Activated naive CD4-positive, alpha-beta T cell treated with Interleukin-2 at 50 U/mL for 16 hours (primary cell): ENCODE data around the gene CARMIL1.

Experiments
- DNase-seq: peaks from one replicate; pipeline ENCODE4 v3.0.0-alpha.2; 2020

CARMIL1 gene

DNA sequence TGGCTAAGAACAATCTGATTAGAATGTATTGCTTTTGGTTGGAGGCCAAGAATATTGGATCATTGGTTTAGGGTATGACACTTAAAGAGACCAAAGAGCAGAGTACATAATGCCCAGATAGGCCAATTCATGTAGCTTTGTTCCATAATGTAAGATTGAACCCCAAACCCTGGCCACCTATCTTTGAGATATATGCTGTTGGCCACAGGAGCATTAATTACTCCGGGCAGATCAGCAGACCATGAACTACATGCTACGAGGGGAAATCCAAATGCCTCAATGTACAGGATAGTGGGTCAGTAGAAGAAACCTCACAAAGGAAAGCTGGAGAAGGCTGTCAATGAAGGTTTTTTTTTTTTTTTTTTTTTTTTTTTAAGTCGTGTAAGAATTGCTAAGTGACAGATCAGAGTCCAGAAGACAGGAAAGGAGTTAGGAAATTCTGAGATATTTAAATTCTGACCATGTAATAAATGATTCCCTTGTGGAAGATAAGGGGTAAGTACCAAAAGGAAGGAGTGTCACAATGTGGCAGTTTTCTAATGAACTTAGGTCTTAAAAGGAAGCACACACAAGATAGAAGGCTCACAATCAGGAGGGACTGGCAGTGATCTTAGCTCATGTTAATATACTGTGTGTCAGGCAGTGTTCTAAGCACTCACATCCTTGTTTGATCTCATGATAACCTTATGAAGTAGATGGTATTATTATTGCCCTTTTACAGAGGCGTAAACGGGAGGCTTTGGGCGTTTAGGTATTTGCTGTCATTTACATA lies 61.4 kb downstream of the CARMIL1 start:
- DNase-seq = no peak

DNA sequence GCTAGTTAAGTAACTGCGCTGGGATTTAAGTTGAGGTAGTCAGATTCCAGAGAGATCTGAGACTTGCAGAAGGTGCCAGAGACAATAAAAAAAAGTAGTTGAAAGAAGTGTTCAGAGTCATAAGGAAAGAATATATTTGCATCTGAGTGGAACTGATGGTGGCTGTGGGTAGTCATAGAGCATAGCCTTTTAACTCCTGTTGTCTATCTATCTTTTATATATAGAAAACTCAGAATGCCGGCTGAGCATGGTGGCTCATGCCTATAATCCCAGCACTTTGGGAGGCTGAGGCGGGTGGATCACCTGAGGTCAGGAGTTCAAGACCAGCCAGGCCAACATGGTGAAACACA lies 62.0 kb downstream of the CARMIL1 start:
- no peak for DNase-seq

DNA sequence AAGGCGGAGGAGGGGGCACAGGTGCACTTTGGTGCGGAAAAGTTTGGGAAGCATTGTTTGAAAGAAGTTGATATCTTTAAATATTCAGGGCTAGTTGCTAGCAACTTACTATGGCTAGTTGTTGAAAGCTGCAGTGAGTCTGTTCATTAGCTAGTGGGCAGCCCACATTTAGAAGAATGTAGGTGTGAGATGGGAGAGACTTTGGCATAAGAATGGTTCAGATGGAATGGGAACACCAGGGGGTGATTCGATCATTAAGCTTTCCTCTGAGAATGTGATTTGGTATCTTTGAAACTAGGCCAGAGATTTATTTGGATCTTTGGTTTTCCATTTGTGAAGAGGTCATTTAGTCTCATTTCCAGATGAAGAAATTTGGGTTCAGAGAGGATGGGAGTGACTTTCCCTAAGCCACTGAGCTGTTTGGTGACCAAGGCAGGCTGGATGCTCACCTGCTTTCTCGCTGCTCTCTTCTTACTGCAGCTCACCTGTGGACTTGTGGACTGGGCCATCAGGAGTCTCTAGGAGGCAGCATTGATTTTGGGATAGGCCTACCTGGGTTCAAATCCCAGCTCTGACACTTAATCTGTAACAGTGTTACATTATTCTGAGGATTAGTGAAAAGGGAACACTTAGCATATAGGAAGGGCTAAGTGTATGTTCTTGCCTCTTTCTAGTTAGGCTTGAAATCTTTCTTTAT lies 62.9 kb downstream of the CARMIL1 start:
- no peak for DNase-seq

DNA sequence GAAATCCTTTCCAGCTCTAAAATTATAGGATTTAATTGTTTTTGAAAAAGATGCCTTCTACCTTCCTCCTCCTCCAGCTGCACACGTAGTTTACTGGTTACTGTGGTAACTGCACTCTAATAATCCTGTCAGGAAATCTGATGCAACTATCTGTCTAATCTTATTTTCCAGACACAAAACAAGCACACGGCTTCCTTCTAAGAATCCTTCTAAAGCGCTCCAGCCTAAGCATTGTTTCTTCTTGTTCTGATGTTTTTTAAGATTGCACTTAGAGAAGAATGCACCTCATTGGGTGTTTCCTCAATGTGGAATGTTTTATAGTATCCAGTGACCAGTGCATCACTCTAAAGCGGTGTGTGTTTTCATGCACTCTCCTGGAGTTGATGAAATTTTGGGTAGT lies 63.6 kb downstream of the CARMIL1 start:
- DNase-seq = no peak

DNA sequence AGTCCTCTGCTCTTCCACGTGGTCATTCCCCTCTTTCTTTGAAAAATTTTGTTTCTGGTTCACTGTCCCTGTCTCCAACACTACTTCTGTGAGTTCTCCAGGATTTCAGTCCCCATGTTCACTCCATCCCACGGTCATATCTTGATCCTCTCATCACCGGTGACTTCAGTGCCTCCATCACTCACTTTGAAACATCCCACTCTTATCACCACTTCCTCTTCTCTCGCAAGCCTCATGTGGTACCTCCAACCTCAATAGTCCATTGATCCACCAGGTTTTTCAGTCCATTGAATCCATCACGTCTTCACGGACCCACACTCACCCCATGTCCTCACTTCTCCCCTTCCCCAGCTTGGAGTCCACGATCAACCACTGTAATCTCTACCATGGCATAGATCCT lies 64.8 kb downstream of the CARMIL1 start:
- no peak for DNase-seq

DNA sequence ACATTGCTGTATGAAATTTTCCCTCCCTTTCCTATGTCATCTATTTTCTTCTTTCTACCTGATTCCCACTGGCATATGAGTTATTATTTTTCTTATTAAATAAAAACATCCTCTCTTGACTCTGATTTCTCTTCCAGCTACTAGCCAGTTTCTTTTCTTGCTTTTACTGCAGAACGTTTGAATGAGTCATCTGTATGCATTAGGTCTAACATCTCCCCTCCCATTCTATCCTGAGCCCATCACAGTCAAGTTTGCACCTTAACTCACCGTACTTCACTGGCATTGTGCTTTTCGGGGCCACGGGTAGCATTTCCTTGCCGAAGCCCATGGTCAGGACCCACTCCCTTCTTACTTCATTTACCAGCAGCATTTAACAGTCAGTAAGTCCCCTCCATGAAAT lies 65.7 kb downstream of the CARMIL1 start:
- no peak for DNase-seq

DNA sequence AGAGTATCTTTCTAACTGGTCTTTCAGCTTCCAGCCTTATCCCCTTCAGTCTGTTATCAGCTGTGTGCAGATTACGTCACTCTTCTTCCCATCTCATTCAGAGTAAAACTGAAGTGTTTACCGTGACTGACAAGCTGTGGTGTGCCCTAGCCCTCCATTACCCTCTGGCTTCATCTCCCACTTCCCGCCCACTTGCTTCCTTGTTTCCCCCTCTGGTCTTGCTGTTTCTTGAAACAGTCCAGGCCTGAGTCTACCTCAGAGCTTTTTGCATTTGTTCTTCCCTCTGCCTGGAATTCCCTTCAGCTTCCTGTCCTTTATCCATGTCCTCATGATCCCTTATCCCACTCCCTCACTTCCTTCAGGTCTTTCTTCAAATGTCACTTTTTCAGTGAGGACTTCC lies 66.9 kb downstream of the CARMIL1 start:
- DNase-seq = no peak

DNA sequence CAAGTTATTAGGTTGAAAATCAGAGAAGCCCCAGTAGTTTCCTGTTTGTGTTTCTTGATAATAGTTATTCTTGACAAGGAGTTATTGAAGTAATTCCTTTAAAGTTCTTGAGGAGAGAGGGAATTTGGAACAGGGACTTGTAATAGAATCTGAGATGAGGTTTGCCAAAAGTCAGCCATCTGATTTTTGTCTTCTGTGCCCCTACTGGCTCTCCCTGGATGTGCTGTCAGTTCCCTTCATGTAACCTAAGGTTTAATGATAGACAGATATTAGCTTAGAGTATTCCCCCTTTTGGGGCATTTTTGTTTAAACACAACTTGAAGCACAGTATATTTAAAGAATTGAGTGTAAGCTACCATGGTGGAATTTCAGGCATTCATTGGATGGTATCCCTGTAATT lies 71.4 kb downstream of the CARMIL1 start:
- DNase-seq = no peak

DNA sequence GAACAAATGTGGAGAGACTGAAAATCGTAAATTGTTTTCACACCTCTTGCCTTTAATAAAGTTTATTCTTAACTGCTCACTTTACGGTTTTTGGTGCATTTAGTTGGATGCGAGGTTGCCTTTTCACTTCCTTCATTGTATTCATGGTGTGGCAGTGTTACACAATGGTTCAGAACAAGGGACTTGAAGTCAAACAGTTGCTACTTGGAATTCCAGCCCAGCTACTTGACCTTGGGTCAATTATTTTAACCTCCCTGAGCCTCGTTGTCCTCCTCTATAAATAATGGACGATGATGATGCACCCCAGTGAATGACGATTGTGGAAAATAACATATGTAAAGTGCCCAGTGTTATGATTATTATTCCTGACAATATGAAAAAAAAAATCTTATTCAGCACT lies 72.3 kb downstream of the CARMIL1 start:
- no peak for DNase-seq

DNA sequence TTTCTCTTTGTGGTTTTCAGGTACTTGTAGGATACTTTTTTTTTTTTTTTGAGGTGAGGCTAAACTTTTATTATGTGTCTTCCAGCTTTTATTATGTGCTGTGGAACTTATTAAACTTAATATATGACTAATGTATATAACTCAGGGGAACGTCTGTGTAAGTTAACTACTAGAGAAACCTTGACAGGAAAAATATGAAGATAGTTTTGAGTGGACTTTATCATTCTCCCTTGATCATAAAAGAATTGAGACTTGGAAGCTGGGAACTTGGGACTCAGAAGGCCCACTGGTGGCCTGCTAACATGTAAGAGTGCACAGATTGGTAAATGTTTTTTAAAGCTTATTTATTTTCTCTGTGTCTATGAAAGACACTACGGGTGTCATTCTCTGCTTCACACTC lies 73.1 kb downstream of the CARMIL1 start:
- DNase-seq = no peak

DNA sequence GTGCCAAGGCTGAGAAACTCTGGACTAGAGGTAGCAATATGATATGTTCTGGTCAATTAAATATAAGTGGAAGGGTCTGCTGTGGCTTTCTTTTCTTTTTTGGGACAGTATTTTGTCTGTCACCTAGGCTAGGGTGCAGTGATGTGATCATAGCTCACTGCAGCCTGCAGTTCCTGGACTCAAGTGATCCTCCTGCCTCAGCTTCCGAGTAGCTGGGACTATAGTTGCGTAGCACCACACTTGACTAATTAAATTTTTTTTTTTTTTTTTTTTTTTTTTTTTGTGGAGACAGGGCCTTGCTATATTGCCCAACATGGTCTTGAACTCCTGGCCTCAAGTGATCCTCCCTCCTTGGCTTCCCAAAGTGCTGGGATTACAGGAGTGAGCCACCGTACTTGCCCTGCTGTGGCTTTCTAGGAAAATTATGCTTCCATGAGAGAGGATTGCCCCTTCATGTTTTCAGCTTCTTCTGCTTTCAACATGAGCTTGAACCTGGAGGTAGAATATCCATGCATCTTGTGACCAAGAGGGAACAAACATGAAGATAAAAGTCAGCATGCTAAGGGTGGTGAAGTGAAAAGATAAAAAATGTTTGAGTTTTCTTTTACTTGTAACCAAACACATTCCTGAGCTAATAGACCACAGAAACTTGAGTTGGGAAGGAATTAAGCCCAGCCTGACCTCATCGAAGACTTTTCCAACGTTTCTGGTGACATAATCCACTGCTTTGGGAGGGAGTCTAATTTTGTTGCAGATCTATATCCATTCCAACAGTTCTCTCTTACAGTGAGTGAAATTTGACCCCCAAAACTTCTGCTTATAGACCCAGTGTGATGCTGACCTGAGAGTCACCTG lies 75.1 kb downstream of the CARMIL1 start:
- no peak for DNase-seq

DNA sequence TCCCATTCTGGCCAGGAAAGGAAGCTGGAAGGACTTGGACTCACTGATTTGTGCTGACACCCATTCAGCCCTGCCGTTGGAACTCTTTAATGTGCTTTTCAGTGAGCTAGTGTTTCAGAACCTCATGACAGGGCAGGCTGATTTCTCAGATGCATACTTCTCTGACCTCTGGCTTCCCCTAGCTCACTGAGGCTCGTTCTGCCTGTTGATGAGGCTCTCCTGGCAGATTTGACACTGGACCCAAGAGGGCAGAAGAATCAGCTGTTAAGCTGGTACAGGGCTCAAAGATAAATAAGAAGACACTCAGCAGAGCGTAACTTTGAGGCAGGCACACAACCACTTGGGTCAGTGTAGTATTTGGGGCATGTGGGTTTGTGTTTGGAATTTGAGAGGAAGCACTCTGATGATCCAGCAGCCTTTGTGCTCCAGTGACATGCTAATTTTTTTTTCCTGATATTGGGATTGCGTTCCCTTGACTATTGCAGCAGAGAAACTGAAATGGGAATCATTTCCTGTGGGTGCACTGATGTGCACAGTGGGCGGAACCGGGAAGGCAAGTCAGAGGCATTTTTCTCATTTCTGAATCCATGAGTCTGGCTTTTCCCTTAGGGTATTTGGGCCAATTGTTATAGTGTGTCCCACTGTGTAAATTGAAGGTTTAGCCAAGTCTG lies 80.2 kb downstream of the CARMIL1 start:
- no peak for DNase-seq

DNA sequence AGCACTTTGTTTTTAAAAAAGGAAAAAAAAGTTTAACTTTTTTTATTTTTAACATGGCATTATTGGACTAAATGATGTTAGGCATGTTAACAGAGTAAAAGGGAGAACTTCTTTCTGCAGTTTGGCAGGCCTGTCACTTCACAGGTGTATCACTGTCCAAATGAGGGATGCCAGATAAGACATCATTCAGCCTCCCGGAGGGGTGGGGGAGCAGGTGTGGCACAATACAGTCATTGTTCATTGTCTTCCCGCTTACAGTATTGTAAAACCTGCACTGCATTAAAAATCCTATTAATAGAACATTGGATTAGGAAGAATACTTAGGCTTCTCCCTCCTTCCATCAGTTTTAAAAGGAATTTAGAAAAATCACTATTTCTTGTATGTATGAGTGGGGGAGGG lies 80.7 kb downstream of the CARMIL1 start:
- no peak for DNase-seq

DNA sequence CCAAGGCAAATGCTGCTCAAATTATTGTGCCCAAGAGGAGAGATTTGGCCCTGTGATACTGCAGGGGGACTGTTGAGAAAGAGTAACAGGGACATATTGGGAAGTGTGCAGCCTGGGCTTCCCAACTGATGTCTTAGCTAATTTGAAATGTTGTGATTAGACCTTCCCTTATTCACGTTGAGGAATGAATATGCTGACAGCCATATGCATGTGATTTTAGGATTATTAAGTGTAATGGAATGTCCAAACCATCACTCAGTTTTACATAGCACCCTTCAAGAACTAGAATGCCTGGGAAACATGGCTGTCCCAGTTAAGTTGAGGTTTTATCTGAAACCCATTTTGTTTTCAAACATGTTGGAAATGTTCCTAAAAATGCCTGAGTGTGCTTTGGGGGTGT lies 81.4 kb downstream of the CARMIL1 start:
- DNase-seq = no peak

DNA sequence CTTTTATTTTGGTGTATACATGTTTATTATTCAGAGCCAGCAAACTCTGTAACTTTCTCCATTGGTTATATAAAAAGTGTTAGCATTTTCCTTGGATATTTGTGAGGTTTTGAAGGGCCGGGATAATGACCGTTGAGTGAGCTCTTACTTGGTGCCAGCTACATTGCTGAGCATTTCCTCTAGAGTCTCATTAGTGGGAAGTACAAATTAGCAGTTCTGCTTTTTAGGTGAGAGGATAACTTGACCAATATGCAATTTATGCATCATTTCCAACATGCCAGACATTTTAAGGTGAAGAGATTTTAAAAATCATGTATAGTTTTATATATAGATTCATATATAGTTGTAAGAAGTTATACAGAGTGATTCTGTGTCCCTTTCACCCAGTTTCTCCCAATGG lies 84.3 kb downstream of the CARMIL1 start:
- no peak for DNase-seq

DNA sequence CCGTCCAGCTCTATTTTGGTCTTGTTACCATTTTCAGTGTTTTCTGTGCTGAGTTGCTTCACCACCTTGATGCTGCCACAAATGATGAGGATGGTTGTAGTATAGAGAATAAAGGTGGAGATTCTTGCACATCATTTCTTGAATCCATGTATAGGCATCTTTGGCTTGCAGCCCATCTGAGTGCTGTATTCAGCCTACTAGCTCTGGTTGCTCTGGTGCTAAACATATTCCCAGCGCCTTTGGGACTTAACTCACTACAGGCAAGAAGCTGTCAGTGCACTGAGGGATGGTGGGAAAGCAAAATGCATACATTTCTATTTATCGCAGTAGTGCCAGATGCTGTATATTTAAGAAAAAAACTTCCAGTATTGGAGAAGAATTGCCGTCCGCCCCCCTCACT lies 86.0 kb downstream of the CARMIL1 start:
- DNase-seq = no peak

DNA sequence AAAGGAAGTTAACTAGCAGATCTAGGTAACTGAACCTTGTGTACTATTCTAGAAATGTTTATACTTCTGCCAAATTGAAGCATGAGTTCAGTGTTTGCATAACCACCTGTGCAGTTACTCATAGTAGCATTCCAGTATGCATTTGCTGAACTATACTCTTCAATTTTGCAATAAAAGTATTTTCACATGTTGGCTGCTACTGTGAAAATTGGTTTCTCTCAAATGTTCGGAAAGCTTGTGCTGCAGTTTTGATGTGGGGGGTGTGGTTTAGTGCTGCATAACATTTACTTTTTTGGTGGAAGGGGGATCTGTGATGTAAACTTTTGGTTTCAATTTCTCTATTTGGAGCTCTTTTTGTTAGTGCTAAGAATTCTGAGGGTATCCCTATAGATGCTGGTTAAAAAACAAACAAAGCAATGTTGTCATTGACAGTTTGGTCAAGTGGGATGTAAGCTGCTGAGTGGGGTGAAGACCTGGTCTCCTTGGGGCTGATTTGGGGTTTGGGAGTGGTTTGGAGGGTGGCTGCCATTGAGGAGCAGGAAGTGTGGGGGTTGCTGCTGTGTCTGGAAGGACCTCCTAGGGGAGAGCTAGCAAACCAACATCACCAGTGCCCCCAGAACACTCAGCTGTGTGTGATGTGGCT lies 87.8 kb downstream of the CARMIL1 start:
- DNase-seq = peak; percentile 23

DNA sequence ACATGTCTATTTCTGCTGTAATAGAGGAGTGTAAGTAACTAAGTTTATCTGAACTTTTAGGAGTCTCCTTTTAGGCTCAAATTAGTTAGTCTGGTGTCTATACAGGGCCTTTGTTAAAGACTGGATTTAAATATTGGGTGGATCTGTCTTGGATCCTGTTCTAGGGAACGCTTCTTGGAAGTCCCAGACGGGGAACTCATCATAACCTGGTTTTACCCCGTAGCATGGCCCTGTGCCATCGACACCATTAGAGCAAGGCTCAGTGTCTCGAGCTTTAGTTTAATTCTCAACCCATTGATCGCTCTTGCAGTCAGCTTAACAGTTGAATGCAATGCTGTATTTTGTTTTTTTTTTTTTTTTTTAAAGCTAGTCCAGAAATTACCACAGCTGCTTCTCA lies 89.9 kb downstream of the CARMIL1 start:
- no peak for DNase-seq

DNA sequence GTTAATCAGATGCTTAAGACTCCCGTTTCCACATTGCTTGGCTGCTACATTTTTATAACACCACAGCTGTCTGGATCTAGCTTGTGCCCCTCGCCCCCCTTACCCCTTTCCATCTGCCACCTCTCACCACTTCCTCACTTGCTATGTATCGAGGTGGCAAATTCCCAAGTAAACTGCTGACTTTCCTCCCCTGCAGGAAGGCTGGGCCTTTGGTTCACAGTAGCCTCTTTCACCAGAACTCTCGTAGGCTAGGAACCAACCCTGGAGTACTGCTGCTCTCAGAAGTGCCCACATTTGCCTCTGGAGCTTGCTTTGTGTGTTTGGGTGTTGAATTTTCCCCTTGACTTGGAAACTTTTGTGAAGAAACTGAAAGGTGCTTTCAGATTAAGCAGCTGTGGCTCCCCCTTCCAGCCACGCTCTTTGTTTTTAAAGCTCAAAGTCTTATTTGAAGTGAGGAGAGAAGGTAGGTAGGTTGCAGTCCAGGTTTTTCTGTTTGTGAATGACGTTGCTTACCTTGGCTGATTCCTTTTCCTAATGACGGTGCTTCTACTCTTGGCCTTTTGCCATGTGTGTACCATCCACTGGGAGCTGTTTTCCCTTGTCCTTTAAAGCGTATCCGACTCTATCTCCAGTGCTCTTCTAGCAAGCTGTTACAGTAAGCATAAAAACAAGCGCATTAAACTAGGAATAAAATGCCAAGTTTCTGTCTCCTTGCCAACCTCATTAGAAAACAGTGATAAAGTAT lies 90.4 kb downstream of the CARMIL1 start:
- DNase-seq = no peak

DNA sequence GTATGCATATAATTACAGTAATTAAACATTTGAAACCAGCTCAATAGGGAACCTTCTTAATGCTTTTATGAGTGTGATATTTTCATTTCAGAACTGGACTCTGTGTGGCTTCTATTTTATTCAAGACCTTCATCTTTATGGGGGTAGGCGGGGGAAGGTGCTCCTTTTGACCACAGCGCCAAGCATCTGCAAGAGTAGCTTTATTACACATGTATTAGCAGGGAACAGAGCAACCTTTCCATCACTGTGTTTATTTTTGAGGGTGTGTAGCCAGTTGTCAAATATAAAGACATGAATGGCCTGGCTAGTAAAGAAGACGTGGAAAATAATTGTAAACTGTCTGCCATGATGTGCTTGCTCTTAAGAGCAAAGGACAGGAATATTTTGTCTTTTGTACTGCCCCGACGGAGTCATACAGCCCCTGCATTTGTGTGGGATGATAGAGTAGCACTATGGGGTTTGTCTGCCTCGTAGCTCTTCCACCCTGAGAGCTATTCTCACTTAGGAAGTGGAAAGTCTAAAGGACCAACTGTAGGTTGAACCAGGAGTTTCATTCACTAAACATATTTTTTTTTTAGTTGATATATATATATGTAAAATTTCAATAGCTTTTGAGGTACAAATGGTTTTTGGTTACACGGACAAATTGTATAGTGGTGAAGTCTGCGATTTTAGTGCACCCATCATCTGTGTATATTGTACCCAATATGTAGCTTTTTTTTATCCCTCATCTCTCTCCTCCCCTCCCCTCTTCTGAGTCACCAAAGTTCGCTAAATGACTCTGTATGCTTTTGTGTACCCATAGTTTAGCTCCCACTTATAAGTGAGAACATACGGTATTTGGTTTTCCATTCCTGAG lies 91.2 kb downstream of the CARMIL1 start:
- no peak for DNase-seq

DNA sequence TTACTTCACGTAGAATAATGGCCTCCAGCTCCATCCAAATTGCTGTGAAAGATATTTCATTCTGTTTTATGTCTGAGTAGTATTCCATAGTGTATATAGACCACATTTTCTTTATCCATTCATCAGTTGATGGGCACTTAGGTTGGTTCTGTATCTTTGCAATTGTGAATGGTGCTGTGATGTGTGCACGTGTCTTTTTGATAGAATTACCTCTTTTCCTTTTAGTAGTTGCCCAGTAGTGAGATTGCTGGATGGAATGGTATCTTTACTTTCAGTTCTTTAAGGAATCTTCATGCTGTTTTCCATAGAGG lies 91.8 kb downstream of the CARMIL1 start:
- no peak for DNase-seq
